Measurements from ENCODE around the gene CYB5R2.

The CYB5R2 gene

GRCh38 chr11:7646866-7647265 lies 26.4 kb downstream of the CYB5R2 start:
- Histone ChIP-seq H3K9me3 (replicated peaks in 1 of 2; ENCODE audit: control insufficient read depth in 2 of 2, insufficient read depth in 1 of 2, low read depth in 1 of 2, low read length in 2 of 2) (peaks cover 0 to 10% of the 10 kb centered on the region in 2 donors), H4K91ac (ENCODE audit: low read depth, low read length, poor library complexity) (no peak overlapping the region), H3K4me3 (ENCODE audit: low read length in 2 of 2) (no peak overlapping the region), H2BK15ac (ENCODE audit: low read length) (no peak overlapping the region), H3K4me1 (ENCODE audit: control insufficient read depth in 2 of 2, insufficient read depth in 1 of 2, low read depth in 1 of 2, low read length in 2 of 2) (peaks cover 2 to 9% of the 10 kb centered on the region in 2 donors), H2BK120ac (ENCODE audit: low read depth, low read length) (no peak overlapping the region), H2BK5ac (ENCODE audit: low read length) (no peak overlapping the region), H2AFZ (ENCODE audit: low read length) (no peak overlapping the region), H3K36me3 (replicated peaks in 1 of 2; ENCODE audit: control insufficient read depth in 2 of 2, insufficient read depth in 2 of 2, low read length in 2 of 2) (peaks cover 0 to 3% of the 10 kb centered on the region in 2 donors), H2AK5ac (ENCODE audit: low read depth, low read length) (no peak overlapping the region), H3K4me2 (ENCODE audit: insufficient read depth, low read length, poor library complexity, severe bottlenecking) (no peak overlapping the region), H4K8ac (ENCODE audit: low read depth, low read length) (no peak overlapping the region), H3K23ac (ENCODE audit: low read depth, low read length, poor library complexity) (no peak overlapping the region), H3K14ac (ENCODE audit: low read length) (no peak overlapping the region), H3K4ac (ENCODE audit: low read length) (no peak overlapping the region), H3K18ac (ENCODE audit: low read length) (no peak overlapping the region), H3K27me3 (ENCODE audit: control insufficient read depth in 3 of 3, insufficient read depth in 3 of 3, low read depth in 1 of 3, low read length in 3 of 3) (no peaks in the 10 kb centered on the region), H2BK12ac (ENCODE audit: low read length) (no peak overlapping the region), H3K27ac (replicated peaks; ENCODE audit: low read length) (no peak overlapping the region), H3K79me1 (ENCODE audit: low read depth, low read length) (no peaks in the 10 kb centered on the region), H3K9ac (ENCODE audit: low read depth, low read length, poor library complexity) (no peak overlapping the region)
- no peak for DNase-seq (ENCODE audit: low spot score)
- no CpG with 5 or more reads among the region's 2 CpGs for WGBS, 2 donors (ENCODE audit: extremely low coverage in 2 of 2, insufficient read length in 2 of 2, insufficient replicate concordance in 1 of 2)

- H3K27me3 ChIP-seq (ENCODE audit: control insufficient read depth in 3 of 3, insufficient read depth in 3 of 3, low read depth in 1 of 3, low read length in 3 of 3), result no peaks in the 10 kb centered on the region
- H4K91ac ChIP-seq (ENCODE audit: low read depth, low read length, poor library complexity), result no peak overlapping the region
- H3K4ac ChIP-seq (ENCODE audit: low read length), result no peak overlapping the region
- H3K36me3 ChIP-seq (replicated peaks in 1 of 2; ENCODE audit: control insufficient read depth in 2 of 2, insufficient read depth in 2 of 2, low read length in 2 of 2), result peaks cover 0 to 3% of the 10 kb centered on the region in 2 donors
- H2BK120ac ChIP-seq (ENCODE audit: low read depth, low read length), result no peak overlapping the region
- H3K9me3 ChIP-seq (replicated peaks in 1 of 2; ENCODE audit: control insufficient read depth in 2 of 2, insufficient read depth in 1 of 2, low read depth in 1 of 2, low read length in 2 of 2), result peaks cover 0 to 10% of the 10 kb centered on the region in 2 donors
- peaks cover 2 to 9% of the 10 kb centered on the region in 2 donors for H3K4me1 ChIP-seq (ENCODE audit: control insufficient read depth in 2 of 2, insufficient read depth in 1 of 2, low read depth in 1 of 2, low read length in 2 of 2)
- no peak overlapping the region for H3K23ac ChIP-seq (ENCODE audit: low read depth, low read length, poor library complexity)
- H2BK15ac ChIP-seq (ENCODE audit: low read length), result no peak overlapping the region
- no peak overlapping the region for H2AK5ac ChIP-seq (ENCODE audit: low read depth, low read length)
- no peak overlapping the region for H3K4me3 ChIP-seq (ENCODE audit: low read length in 2 of 2)
- H2BK12ac ChIP-seq (ENCODE audit: low read length), result no peak overlapping the region
- H3K79me1 ChIP-seq (ENCODE audit: low read depth, low read length), result no peaks in the 10 kb centered on the region
- no peak overlapping the region for H3K14ac ChIP-seq (ENCODE audit: low read length)
- no peak overlapping the region for H2AFZ ChIP-seq (ENCODE audit: low read length)
- no peak for DNase-seq (ENCODE audit: low spot score)
- WGBS, 2 donors (ENCODE audit: extremely low coverage in 2 of 2, insufficient read length in 2 of 2, insufficient replicate concordance in 1 of 2), result no CpG with 5 or more reads among the region's 3 CpGs
- no peak overlapping the region for H3K9ac ChIP-seq (ENCODE audit: low read depth, low read length, poor library complexity)
- no peak overlapping the region for H3K27ac ChIP-seq (replicated peaks; ENCODE audit: low read length)
- no peak overlapping the region for H3K18ac ChIP-seq (ENCODE audit: low read length)
- H2BK5ac ChIP-seq (ENCODE audit: low read length), result no peak overlapping the region
- H3K4me2 ChIP-seq (ENCODE audit: insufficient read depth, low read length, poor library complexity, severe bottlenecking), result no peak overlapping the region
- H4K8ac ChIP-seq (ENCODE audit: low read depth, low read length), result no peak overlapping the region
These were observed 28.1 kb downstream of the CYB5R2 start for GRCh38 chr11:7645206-7645605.

GRCh38 chr11:7643314-7643713 lies 30.0 kb downstream of the CYB5R2 start:
- Histone ChIP-seq H3K4me2 (ENCODE audit: insufficient read depth, low read length, poor library complexity, severe bottlenecking) (no peak overlapping the region), H3K36me3 (replicated peaks in 1 of 2; ENCODE audit: control insufficient read depth in 2 of 2, insufficient read depth in 2 of 2, low read length in 2 of 2) (no peaks in the 10 kb centered on the region), H3K14ac (ENCODE audit: low read length) (no peak overlapping the region), H3K23ac (ENCODE audit: low read depth, low read length, poor library complexity) (no peak overlapping the region), H3K4ac (ENCODE audit: low read length) (no peak overlapping the region), H4K91ac (ENCODE audit: low read depth, low read length, poor library complexity) (no peak overlapping the region), H2BK15ac (ENCODE audit: low read length) (no peak overlapping the region), H3K27ac (replicated peaks; ENCODE audit: low read length) (no peak overlapping the region), H3K27me3 (ENCODE audit: control insufficient read depth in 3 of 3, insufficient read depth in 3 of 3, low read depth in 1 of 3, low read length in 3 of 3) (no peaks in the 10 kb centered on the region), H3K79me1 (ENCODE audit: low read depth, low read length) (no peaks in the 10 kb centered on the region), H2AK5ac (ENCODE audit: low read depth, low read length) (no peak overlapping the region), H3K4me1 (ENCODE audit: control insufficient read depth in 2 of 2, insufficient read depth in 1 of 2, low read depth in 1 of 2, low read length in 2 of 2) (peaks cover 2 to 9% of the 10 kb centered on the region in 2 donors), H3K4me3 (ENCODE audit: low read length in 2 of 2) (no peak overlapping the region), H2BK120ac (ENCODE audit: low read depth, low read length) (no peak overlapping the region), H2AFZ (ENCODE audit: low read length) (no peak overlapping the region), H2BK12ac (ENCODE audit: low read length) (no peak overlapping the region), H3K9me3 (replicated peaks in 1 of 2; ENCODE audit: control insufficient read depth in 2 of 2, insufficient read depth in 1 of 2, low read depth in 1 of 2, low read length in 2 of 2) (peaks cover 0 to 10% of the 10 kb centered on the region in 2 donors), H3K9ac (ENCODE audit: low read depth, low read length, poor library complexity) (no peak overlapping the region), H4K8ac (ENCODE audit: low read depth, low read length) (no peak overlapping the region), H3K18ac (ENCODE audit: low read length) (no peak overlapping the region), H2BK5ac (ENCODE audit: low read length) (no peak overlapping the region)
- no peak for DNase-seq (ENCODE audit: low spot score)
- no CpG with 5 or more reads among the region's 4 CpGs for WGBS, 2 donors (ENCODE audit: extremely low coverage in 2 of 2, insufficient read length in 2 of 2, insufficient replicate concordance in 1 of 2)

GRCh38 chr11:7642747-7643146 lies 30.6 kb downstream of the CYB5R2 start:
- no CpG with 5 or more reads among the region's 4 CpGs for WGBS, 2 donors (ENCODE audit: extremely low coverage in 2 of 2, insufficient read length in 2 of 2, insufficient replicate concordance in 1 of 2)
- H3K9me3 ChIP-seq (replicated peaks in 1 of 2; ENCODE audit: control insufficient read depth in 2 of 2, insufficient read depth in 1 of 2, low read depth in 1 of 2, low read length in 2 of 2), result peaks cover 0 to 10% of the 10 kb centered on the region in 2 donors
- no peak overlapping the region for H2BK15ac ChIP-seq (ENCODE audit: low read length)
- no peaks in the 10 kb centered on the region for H3K79me1 ChIP-seq (ENCODE audit: low read depth, low read length)
- no peak overlapping the region for H3K9ac ChIP-seq (ENCODE audit: low read depth, low read length, poor library complexity)
- H3K4me1 ChIP-seq (ENCODE audit: control insufficient read depth in 2 of 2, insufficient read depth in 1 of 2, low read depth in 1 of 2, low read length in 2 of 2), result peaks cover 2 to 9% of the 10 kb centered on the region in 2 donors
- no peak overlapping the region for H3K4ac ChIP-seq (ENCODE audit: low read length)
- no peak for DNase-seq (ENCODE audit: low spot score)
- H3K4me2 ChIP-seq (ENCODE audit: insufficient read depth, low read length, poor library complexity, severe bottlenecking), result no peak overlapping the region
- H3K27me3 ChIP-seq (ENCODE audit: control insufficient read depth in 3 of 3, insufficient read depth in 3 of 3, low read depth in 1 of 3, low read length in 3 of 3), result no peaks in the 10 kb centered on the region
- H2BK120ac ChIP-seq (ENCODE audit: low read depth, low read length), result no peak overlapping the region
- no peak overlapping the region for H3K27ac ChIP-seq (replicated peaks; ENCODE audit: low read length)
- H4K91ac ChIP-seq (ENCODE audit: low read depth, low read length, poor library complexity), result no peak overlapping the region
- H2AK5ac ChIP-seq (ENCODE audit: low read depth, low read length), result no peak overlapping the region
- H3K36me3 ChIP-seq (replicated peaks in 1 of 2; ENCODE audit: control insufficient read depth in 2 of 2, insufficient read depth in 2 of 2, low read length in 2 of 2), result no peaks in the 10 kb centered on the region
- H3K14ac ChIP-seq (ENCODE audit: low read length), result no peak overlapping the region
- no peak overlapping the region for H3K4me3 ChIP-seq (ENCODE audit: low read length in 2 of 2)
- no peak overlapping the region for H3K23ac ChIP-seq (ENCODE audit: low read depth, low read length, poor library complexity)
- H2BK5ac ChIP-seq (ENCODE audit: low read length), result no peak overlapping the region
- H3K18ac ChIP-seq (ENCODE audit: low read length), result no peak overlapping the region
- no peak overlapping the region for H2BK12ac ChIP-seq (ENCODE audit: low read length)
- no peak overlapping the region for H4K8ac ChIP-seq (ENCODE audit: low read depth, low read length)
- no peak overlapping the region for H2AFZ ChIP-seq (ENCODE audit: low read length)
